Activated naive CD8-positive, alpha-beta T cell treated with anti-CD3 and anti-CD28 coated beads, Interleukin-2, amount 50 U/mL, for 24 hours (primary cell): ENCODE measurements around the gene WWOX.
"Not testable (repeated sequence)": the region's sequence is repeated elsewhere in the genome, so short reads cannot be mapped to it uniquely, and the experiment has no call there.

Experiments
- ATAC-seq: fragments of 150-1000 bp; cut with Tn5 transposase; one replicate; pipeline ENCODE4 v1.10.0; 2021
- DNase-seq: peaks from one replicate; pipeline ENCODE4 v3.0.0; 2021
- H3K27ac Mint-ChIP-seq: one replicate; pipeline ENCODE4 v1.8.0; 2021; ENCODE audit warnings: mild to moderate bottlenecking, mixed read lengths
- H3K27me3 Mint-ChIP-seq: one replicate; pipeline ENCODE4 v1.8.0; 2021; ENCODE audit warnings: mixed read lengths
- H3K36me3 Mint-ChIP-seq: one replicate; pipeline ENCODE4 v1.8.0; 2021; ENCODE audit warnings: low read depth, mixed read lengths
- H3K4me1 Mint-ChIP-seq: one replicate; pipeline ENCODE4 v1.8.0; 2021; ENCODE audit warnings: mixed read lengths
- H3K4me3 Mint-ChIP-seq: one replicate; pipeline ENCODE4 v1.8.0; 2021; ENCODE audit warnings: mild to moderate bottlenecking, moderate library complexity, mixed read lengths
- H3K9me3 Mint-ChIP-seq: one replicate; pipeline ENCODE4 v1.8.0; 2021; ENCODE audit warnings: mixed read lengths

Gene WWOX

DNA sequence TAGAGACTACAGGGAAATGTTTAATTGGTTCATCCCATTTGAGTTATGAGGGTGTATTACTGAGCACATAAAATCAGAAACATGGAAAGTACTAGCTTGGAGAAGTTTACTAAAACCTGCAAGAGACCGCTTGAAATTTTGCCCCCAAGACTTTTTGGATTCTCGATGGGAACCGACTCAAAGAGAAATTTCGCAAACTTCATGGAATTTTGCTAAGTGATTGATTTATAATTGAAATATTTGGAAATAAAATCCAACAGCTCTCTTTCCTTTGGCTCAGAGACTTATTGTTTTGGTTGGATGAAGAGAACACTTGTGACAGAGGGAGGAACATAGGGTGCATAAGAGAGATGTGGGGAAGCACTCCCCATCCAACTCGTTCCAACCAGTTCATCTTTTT is 574.4 kb downstream of the WWOX start:
- no peak for DNase-seq
- Mint-ChIP-seq H3K9me3 (no peaks in the 10 kb centered on the region), H3K4me3 (no peak overlapping the region), H3K36me3 (no peaks in the 10 kb centered on the region), H3K4me1 (no peaks in the 10 kb centered on the region), H3K27me3 (no peaks in the 10 kb centered on the region), H3K27ac (no peak overlapping the region)
- ATAC-seq, result no peak

DNA sequence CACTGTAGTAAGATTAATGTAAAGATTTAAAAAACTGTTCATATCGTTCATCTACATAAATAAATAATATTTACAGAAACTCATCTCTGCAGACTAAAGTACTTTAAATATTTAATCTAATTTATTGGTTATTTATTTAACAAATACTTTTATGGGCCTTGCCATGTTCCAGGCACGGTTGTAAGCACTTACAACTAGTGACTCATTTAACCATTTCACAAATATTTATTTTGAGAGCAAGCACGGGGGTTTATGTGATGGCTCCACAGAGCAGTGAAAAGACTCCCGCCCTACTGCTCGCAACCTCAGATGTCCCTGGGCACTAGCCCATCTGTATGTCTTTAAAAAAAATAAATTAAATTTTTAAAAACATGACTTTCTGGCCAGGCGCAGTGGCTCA is 575.9 kb downstream of the WWOX start:
- Mint-ChIP-seq H3K36me3 (no peaks in the 10 kb centered on the region), H3K27ac (no peak overlapping the region), H3K4me3 (no peak overlapping the region), H3K9me3 (no peaks in the 10 kb centered on the region), H3K4me1 (no peaks in the 10 kb centered on the region), H3K27me3 (no peaks in the 10 kb centered on the region)
- no peak for DNase-seq
- ATAC-seq, result no peak

DNA sequence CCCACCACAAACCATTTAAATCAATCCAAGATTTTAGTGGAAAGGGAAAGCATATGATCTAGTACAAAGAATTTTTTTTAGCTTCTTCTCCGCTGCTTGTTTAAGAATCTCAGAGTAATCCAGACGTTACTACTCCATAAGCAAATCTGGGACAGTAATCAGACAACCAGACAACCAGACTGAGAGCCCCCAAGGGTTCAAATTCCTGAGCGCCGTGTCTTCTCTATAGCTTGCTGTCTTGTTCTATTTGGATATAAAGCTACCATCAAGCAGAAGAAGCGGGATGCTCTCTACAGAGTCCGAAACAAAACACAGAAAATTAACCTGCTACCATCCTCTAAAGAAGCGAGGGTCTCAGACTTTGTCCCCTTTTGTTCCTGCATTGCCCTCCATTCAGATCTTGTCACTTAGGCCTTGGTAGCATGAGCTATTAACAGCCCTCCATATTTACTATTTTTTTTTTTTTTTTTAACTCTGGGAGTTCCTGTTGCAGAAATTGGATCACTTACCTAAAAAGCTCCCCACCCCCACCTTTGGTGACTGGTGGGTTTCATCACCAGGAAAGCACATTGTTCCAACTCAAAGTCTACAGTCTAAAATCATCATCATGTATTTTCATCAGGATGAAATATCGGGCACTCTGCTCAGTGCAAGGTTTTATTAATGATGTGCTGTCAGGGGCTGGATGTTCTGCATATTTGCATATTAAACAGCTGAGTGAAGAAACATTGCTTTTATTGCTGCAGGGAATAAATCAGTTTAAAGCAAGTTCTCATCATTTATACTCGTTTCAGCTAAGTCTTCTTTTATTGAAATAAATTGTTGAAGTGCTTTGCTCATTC is 576.7 kb downstream of the WWOX start:
- ATAC-seq (no peak), DNase-seq (no peak)
- no peak overlapping the region for H3K27ac Mint-ChIP-seq
- H3K4me1 Mint-ChIP-seq, result no peaks in the 10 kb centered on the region
- H3K27me3 Mint-ChIP-seq, result no peaks in the 10 kb centered on the region
- H3K4me3 Mint-ChIP-seq, result no peak overlapping the region
- no peaks in the 10 kb centered on the region for H3K9me3 Mint-ChIP-seq
- no peaks in the 10 kb centered on the region for H3K36me3 Mint-ChIP-seq

GRCh38 chr16:78677181-78677731 is 577.8 kb downstream of the WWOX start:
- ATAC-seq (no peak), DNase-seq (no peak)
- no peak overlapping the region for H3K27ac Mint-ChIP-seq
- no peaks in the 10 kb centered on the region for H3K36me3 Mint-ChIP-seq
- no peaks in the 10 kb centered on the region for H3K9me3 Mint-ChIP-seq
- no peaks in the 10 kb centered on the region for H3K4me1 Mint-ChIP-seq
- H3K27me3 Mint-ChIP-seq, result no peaks in the 10 kb centered on the region
- H3K4me3 Mint-ChIP-seq, result no peak overlapping the region

DNA sequence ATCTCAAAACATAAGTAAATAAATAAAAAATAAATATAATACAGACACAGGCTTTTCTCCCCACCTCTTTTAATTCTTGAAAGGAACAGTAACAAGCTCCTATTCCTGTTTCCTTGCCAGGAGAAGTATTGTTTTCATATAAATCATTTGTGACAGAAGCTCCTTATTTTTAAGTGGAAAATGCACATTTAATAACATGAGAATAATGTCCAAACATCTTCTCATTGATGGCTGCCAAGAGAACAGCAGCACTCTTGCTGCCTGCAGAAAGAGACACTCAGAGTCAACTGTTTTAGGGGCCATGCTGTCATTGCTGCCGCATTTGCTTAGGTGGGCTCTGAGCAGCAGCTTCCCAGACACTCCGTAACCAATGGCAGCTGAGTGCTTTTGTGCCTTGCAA is 580.1 kb downstream of the WWOX start:
- H3K27me3 Mint-ChIP-seq, result no peaks in the 10 kb centered on the region
- H3K9me3 Mint-ChIP-seq, result no peaks in the 10 kb centered on the region
- H3K36me3 Mint-ChIP-seq, result no peaks in the 10 kb centered on the region
- H3K27ac Mint-ChIP-seq, result no peak overlapping the region
- ATAC-seq (no peak), DNase-seq (no peak)
- H3K4me3 Mint-ChIP-seq, result no peak overlapping the region
- no peaks in the 10 kb centered on the region for H3K4me1 Mint-ChIP-seq

- no peak for DNase-seq
These were observed 582.3 kb downstream of the WWOX start for GRCh38 chr16:78681743-78682142.

DNA sequence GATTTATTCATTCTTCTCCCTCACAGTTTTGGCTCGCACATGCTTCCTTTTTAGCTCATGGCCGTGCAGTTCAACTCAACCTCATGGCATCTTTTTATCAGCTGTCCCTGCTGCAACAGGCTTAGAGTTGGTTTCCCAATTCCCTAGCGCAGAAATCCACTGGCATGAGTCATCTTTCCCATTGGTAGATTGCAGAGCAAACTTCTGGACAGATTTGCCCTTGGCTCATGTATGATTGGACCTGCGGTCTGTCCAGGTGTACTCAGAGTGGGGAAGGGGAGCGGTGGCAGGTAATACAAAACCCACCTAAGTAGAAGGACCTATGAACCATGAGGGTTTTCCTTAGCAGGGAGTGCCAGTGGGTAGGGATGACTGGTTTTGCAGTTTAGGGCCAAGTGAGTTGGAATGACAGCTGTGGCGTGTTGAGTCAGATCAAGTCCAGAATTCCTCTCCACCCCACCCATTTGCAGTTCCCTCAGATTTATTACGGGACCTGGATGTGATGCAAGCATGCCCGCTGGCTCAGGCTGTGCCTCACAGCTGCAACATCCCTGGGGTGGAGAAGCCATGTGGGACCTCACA is 584.7 kb downstream of the WWOX start:
- Mint-ChIP-seq H3K27me3 (no peaks in the 10 kb centered on the region), H3K27ac (no peak overlapping the region), H3K4me3 (no peak overlapping the region), H3K4me1 (no peaks in the 10 kb centered on the region), H3K36me3 (no peaks in the 10 kb centered on the region), H3K9me3 (no peaks in the 10 kb centered on the region)
- DNase-seq (no peak), ATAC-seq (no peak)

More at GRCh38 chr16:78681743-78682142, 582.3 kb downstream of the WWOX start:
- ATAC-seq, result no peak
- H3K9me3 Mint-ChIP-seq, result no peaks in the 10 kb centered on the region
- no peak overlapping the region for H3K27ac Mint-ChIP-seq
- H3K36me3 Mint-ChIP-seq, result no peaks in the 10 kb centered on the region
- no peaks in the 10 kb centered on the region for H3K27me3 Mint-ChIP-seq
- no peak overlapping the region for H3K4me3 Mint-ChIP-seq
- H3K4me1 Mint-ChIP-seq, result no peaks in the 10 kb centered on the region

DNA sequence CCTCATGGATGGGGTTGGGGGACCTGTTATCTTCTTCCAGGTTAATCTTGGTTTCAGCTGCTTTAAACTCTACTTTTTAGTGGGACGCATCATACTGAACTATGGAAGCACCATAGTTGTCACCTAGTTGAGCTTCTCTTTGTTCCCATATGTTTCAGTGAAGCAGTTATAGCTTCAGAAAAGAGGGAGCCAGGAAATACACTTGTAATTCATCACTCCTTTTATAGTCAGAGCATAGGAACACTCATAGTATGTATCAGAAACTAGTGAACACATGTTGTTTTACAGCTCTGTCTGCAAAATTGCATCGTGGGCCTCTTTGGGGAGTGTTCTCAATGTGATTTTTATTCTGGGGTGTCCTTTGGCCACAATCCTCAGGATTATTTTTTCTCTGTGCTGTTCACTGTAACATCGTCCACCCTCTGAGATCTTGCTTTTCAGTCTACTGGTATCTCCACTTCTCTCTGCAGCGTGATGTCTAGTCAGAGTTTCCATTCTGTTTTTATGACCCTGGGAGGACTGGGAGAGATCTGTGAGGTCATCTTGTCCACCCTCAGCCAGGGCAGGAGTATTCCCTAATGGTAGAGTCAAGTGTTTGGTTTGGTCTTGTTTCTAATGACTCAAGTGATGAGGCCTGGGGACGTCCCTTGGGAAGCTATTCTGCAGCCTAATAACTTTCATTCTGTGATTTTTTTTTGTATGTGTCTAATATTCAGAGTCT is 585.4 kb downstream of the WWOX start:
- DNase-seq (no peak), ATAC-seq (no peak)
- Mint-ChIP-seq H3K9me3 (no peaks in the 10 kb centered on the region), H3K4me1 (no peaks in the 10 kb centered on the region), H3K27ac (no peak overlapping the region), H3K27me3 (no peaks in the 10 kb centered on the region), H3K36me3 (no peaks in the 10 kb centered on the region), H3K4me3 (no peak overlapping the region)

- Mint-ChIP-seq H3K4me1 (no peaks in the 10 kb centered on the region), H3K27ac (no peak overlapping the region), H3K4me3 (no peak overlapping the region), H3K9me3 (no peaks in the 10 kb centered on the region), H3K36me3 (no peaks in the 10 kb centered on the region), H3K27me3 (no peaks in the 10 kb centered on the region)
- no peak for ATAC-seq
- DNase-seq, result no peak
These were observed 587.1 kb downstream of the WWOX start for GRCh38 chr16:78686601-78687000.

DNA sequence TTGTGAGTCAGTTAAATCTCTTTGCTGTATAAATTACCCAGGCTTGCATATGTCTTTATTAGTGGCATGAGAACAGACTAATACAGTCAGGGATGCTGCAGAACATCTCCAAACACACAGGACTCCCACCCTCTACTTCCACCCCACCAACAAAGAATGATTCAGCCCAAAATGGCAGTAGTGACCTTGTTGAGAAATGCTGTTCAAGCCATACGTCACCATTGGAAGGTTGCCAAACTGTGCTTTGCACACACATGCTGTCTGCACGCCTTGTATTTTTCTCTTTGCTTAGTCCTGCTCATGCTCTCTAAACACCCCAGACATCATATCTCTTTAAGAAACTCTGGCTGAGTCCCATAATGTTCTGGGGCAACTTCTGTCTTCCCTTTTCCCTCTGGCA is 589.6 kb downstream of the WWOX start:
- Mint-ChIP-seq H3K4me1 (no peaks in the 10 kb centered on the region), H3K27me3 (no peaks in the 10 kb centered on the region), H3K4me3 (no peak overlapping the region), H3K36me3 (no peaks in the 10 kb centered on the region), H3K9me3 (no peaks in the 10 kb centered on the region), H3K27ac (no peak overlapping the region)
- DNase-seq (no peak), ATAC-seq (no peak)

DNA sequence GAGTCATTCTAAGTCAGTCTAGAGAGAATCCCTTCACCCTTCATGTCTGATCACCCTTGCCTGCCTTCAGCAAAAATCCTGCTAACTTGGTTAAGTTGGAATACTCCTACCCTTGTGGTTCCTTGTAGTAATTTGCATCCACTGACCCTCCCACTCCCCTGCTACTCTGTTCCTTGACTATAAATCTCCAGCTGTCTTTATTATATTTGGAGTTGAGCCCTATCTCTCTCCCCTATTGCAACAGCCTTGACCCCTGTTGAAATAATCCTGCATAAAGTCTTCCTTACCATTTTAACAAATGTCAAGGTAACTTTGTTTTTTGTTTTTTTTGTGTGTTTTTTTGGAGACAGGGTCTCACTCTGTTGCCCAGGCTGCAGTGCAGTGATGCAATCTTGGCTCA is 590.1 kb downstream of the WWOX start:
- no peaks in the 10 kb centered on the region for H3K9me3 Mint-ChIP-seq
- no peak overlapping the region for H3K27ac Mint-ChIP-seq
- ATAC-seq (no peak), DNase-seq (no peak)
- no peaks in the 10 kb centered on the region for H3K4me1 Mint-ChIP-seq
- no peak overlapping the region for H3K4me3 Mint-ChIP-seq
- no peaks in the 10 kb centered on the region for H3K36me3 Mint-ChIP-seq
- H3K27me3 Mint-ChIP-seq, result no peaks in the 10 kb centered on the region

DNA sequence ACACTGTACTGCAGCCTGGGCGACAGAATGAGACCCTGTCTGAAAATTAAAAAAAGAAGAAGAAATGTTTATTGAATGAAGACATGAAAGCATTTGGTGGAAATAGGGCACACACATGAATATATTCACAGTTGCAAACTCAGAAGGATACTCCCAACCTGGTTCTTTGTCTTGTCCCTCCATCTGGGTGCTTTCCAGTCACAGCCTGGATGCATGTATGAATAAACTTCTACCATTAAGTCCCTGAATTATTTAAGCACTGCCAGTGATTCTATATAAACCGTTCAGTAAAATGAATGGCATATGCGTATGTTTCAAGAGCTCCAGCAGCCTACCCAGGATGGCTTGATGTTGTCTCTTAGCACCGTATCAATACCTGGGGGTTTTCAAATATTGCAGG is 591.1 kb downstream of the WWOX start:
- H3K9me3 Mint-ChIP-seq, result no peaks in the 10 kb centered on the region
- H3K4me1 Mint-ChIP-seq, result no peaks in the 10 kb centered on the region
- ATAC-seq (no peak), DNase-seq (no peak)
- no peak overlapping the region for H3K27ac Mint-ChIP-seq
- no peaks in the 10 kb centered on the region for H3K27me3 Mint-ChIP-seq
- no peaks in the 10 kb centered on the region for H3K36me3 Mint-ChIP-seq
- H3K4me3 Mint-ChIP-seq, result no peak overlapping the region

- not testable (repeated sequence) for H3K4me1 Mint-ChIP-seq, H3K9me3 Mint-ChIP-seq, ATAC-seq, H3K4me3 Mint-ChIP-seq, H3K27ac Mint-ChIP-seq, DNase-seq, H3K36me3 Mint-ChIP-seq, H3K27me3 Mint-ChIP-seq
These were observed 592.3 kb downstream of the WWOX start for GRCh38 chr16:78691746-78692145.

GRCh38 chr16:78693496-78693895 is 594.0 kb downstream of the WWOX start:
- Mint-ChIP-seq H3K9me3 (no peaks in the 10 kb centered on the region), H3K27me3 (no peaks in the 10 kb centered on the region), H3K36me3 (no peaks in the 10 kb centered on the region), H3K27ac (no peak overlapping the region), H3K4me3 (no peak overlapping the region), H3K4me1 (no peaks in the 10 kb centered on the region)
- no peak for DNase-seq
- no peak for ATAC-seq

GRCh38 chr16:78694414-78694813 is 595.0 kb downstream of the WWOX start:
- no peaks in the 10 kb centered on the region for H3K27me3 Mint-ChIP-seq
- H3K9me3 Mint-ChIP-seq, result no peaks in the 10 kb centered on the region
- H3K4me1 Mint-ChIP-seq, result no peaks in the 10 kb centered on the region
- DNase-seq (no peak), ATAC-seq (no peak)
- no peak overlapping the region for H3K4me3 Mint-ChIP-seq
- no peaks in the 10 kb centered on the region for H3K36me3 Mint-ChIP-seq
- no peak overlapping the region for H3K27ac Mint-ChIP-seq
